HEK293 (cell line): ENCODE measurements around the gene SLC12A8.

Experiments
- CTCF ChIA-PET: fragments of 350-600 bp; formaldehyde crosslinking; extraction: SDS; loops from one replicate; lab custom pipeline; 2021; ENCODE audit warnings: antibody characterized with exemption; lab: Yijun Ruan, JAX
- POLR2A ChIA-PET: fragments of 300-600 bp; formaldehyde crosslinking; extraction: SDS; loops from one replicate; lab custom pipeline; 2020; ENCODE audit warnings: antibody characterized with exemption, inconsistent platforms; lab: Yijun Ruan, JAX
- H3K27ac ChIP-seq: fragments of 200-500 bp; sonication (Bioruptor generic); 2 replicates; pipeline ENCODE4 v1.5.1; 2014; ENCODE audit warnings: low read depth, low read length, control low read depth, inconsistent platforms; ENCODE audit errors: extremely low read depth
- H3K36me3 ChIP-seq, 2 experiments: fragments of 200-500 bp in 1 of 2; sonication (Bioruptor generic) in 1 of 2; 1 replicate in 1 of 2; 2 replicates in 1 of 2; pipeline ENCODE4 v1.5.1; 2014 to 2017; ENCODE audit warnings: inconsistent platforms in 2 of 2, low read length in 2 of 2; ENCODE audit not compliant: control insufficient read depth in 2 of 2, insufficient read depth in 1 of 2
- H3K4me1 ChIP-seq: fragments of 200-500 bp; sonication (Bioruptor generic); 2 replicates; pipeline ENCODE4 v1.5.1; 2014; ENCODE audit warnings: mild to moderate bottlenecking, low read length, inconsistent platforms; ENCODE audit not compliant: control insufficient read depth, insufficient read depth
- H3K4me3 ChIP-seq: 2 replicates; pipeline ENCODE4 v1.5.1; 2011; ENCODE audit warnings: low read depth, mild to moderate bottlenecking, control low read depth, low read length, moderate library complexity
- H3K9me3 ChIP-seq: fragments of 200-500 bp; sonication (Bioruptor generic); 2 replicates; pipeline ENCODE4 v1.5.1; 2014; ENCODE audit warnings: low read depth, low read length, inconsistent platforms; ENCODE audit not compliant: control insufficient read depth, insufficient read depth
- BCL11A ChIP-seq: fragments of 450-650 bp; formaldehyde crosslinking; IDR thresholded peaks from 2 replicates; pipeline ENCODE4 v1.5.1; 2016; ENCODE audit warnings: low read depth, missing biosample characterization, missing genetic modification characterization
- HOXC10 ChIP-seq: sonication (generic); formaldehyde crosslinking; IDR thresholded peaks from 2 replicates; pipeline ENCODE4 v1.8.1; 2023; ENCODE audit warnings: mild to moderate bottlenecking, missing genetic modification reagents
- KLF8 ChIP-seq: fragments of 450-650 bp; formaldehyde crosslinking; IDR thresholded peaks from 2 replicates; pipeline ENCODE4 v1.5.1; 2016; ENCODE audit warnings: missing biosample characterization, missing genetic modification characterization
- MZF1 ChIP-seq: fragments of 450-650 bp; formaldehyde crosslinking; IDR thresholded peaks from 2 replicates; pipeline ENCODE4 v1.5.1; 2017; ENCODE audit warnings: missing biosample characterization, missing genetic modification characterization, borderline replicate concordance
- PRDM1 ChIP-seq: fragments of 450-650 bp; formaldehyde crosslinking; IDR thresholded peaks from 2 replicates; pipeline ENCODE4; 2016; ENCODE audit warnings: missing biosample characterization, missing genetic modification characterization
- YY1 ChIP-seq: fragments of 450-650 bp; formaldehyde crosslinking; IDR thresholded peaks from 2 replicates; pipeline ENCODE4 v1.5.1; 2018; ENCODE audit warnings: missing biosample characterization, missing genetic modification characterization
- YY2 ChIP-seq: fragments of 450-650 bp; formaldehyde crosslinking; IDR thresholded peaks from 2 replicates; pipeline ENCODE4 v1.5.1; 2016; ENCODE audit warnings: missing biosample characterization, missing genetic modification characterization
- ZNF132 ChIP-seq: fragments of 450-650 bp; formaldehyde crosslinking; IDR thresholded peaks from 2 replicates; pipeline ENCODE4 v1.5.1; 2017; ENCODE audit warnings: missing biosample characterization, missing genetic modification characterization, borderline replicate concordance
- ZNF157 ChIP-seq: fragments of 450-650 bp; formaldehyde crosslinking; IDR thresholded peaks from 2 replicates; pipeline ENCODE4 v1.5.1; 2016; ENCODE audit warnings: missing biosample characterization, missing genetic modification characterization
- ZNF266 ChIP-seq: fragments of 450-650 bp; formaldehyde crosslinking; IDR thresholded peaks from 2 replicates; pipeline ENCODE4 v1.5.1; 2016; ENCODE audit warnings: missing biosample characterization, missing genetic modification characterization, low read depth
- ZNF416 ChIP-seq: fragments of 450-650 bp; formaldehyde crosslinking; IDR thresholded peaks from 2 replicates; pipeline ENCODE4 v1.5.1; 2016; ENCODE audit warnings: missing biosample characterization, missing genetic modification characterization
- ZNF549 ChIP-seq: fragments of 450-650 bp; IDR thresholded peaks from 2 replicates; pipeline ENCODE4 v1.5.1; 2018; ENCODE audit warnings: missing biosample characterization, missing genetic modification characterization, mild to moderate bottlenecking, inconsistent platforms, moderate library complexity
- ZNF561 ChIP-seq: fragments of 450-650 bp; IDR thresholded peaks from 2 replicates; pipeline ENCODE4 v1.5.1; 2018; ENCODE audit warnings: missing biosample characterization, missing genetic modification characterization, borderline replicate concordance
- ZNF610 ChIP-seq: fragments of 450-650 bp; formaldehyde crosslinking; IDR thresholded peaks from 2 replicates; pipeline ENCODE4 v1.5.1; 2016; ENCODE audit warnings: missing biosample characterization, missing genetic modification characterization, borderline replicate concordance
- ZNF621 ChIP-seq: fragments of 450-650 bp; formaldehyde crosslinking; IDR thresholded peaks from 2 replicates; pipeline ENCODE4 v1.5.1; 2017; ENCODE audit warnings: missing biosample characterization, missing genetic modification characterization
- ZNF623 ChIP-seq: fragments of 450-650 bp; formaldehyde crosslinking; IDR thresholded peaks from 2 replicates; pipeline ENCODE4 v1.5.1; 2016; ENCODE audit warnings: missing biosample characterization, missing genetic modification characterization
- ZNF830 ChIP-seq: fragments of 450-650 bp; IDR thresholded peaks from 2 replicates; pipeline ENCODE4 v1.5.0; 2018; ENCODE audit warnings: missing biosample characterization, missing genetic modification characterization, low read depth, mild to moderate bottlenecking, moderate library complexity
- ZNF843 ChIP-seq: fragments of 450-650 bp; formaldehyde crosslinking; IDR thresholded peaks from 2 replicates; pipeline ENCODE4 v1.5.1; 2016; ENCODE audit warnings: missing biosample characterization, missing genetic modification characterization
- TF ChIP-seq, protein P1 (sequence below): fragments of 450-650 bp; formaldehyde crosslinking; IDR thresholded peaks from 2 replicates; pipeline ENCODE4 v1.5.1; 2016; ENCODE audit warnings: missing biosample characterization, missing genetic modification characterization
- TF ChIP-seq, protein P2 (sequence below): fragments of 450-650 bp; IDR thresholded peaks from 2 replicates; pipeline ENCODE4 v1.5.1; 2018; ENCODE audit warnings: missing biosample characterization, mild to moderate bottlenecking, missing genetic modification characterization
- TF ChIP-seq, protein P3 (sequence below): fragments of 450-650 bp; formaldehyde crosslinking; IDR thresholded peaks from 2 replicates; pipeline ENCODE4 v1.5.1; 2016; ENCODE audit warnings: missing biosample characterization, missing genetic modification characterization
- TF ChIP-seq, protein P4 (sequence below): fragments of 450-650 bp; formaldehyde crosslinking; IDR thresholded peaks from 2 replicates; pipeline ENCODE4 v1.5.1; 2016; ENCODE audit warnings: missing biosample characterization, missing genetic modification characterization
- TF ChIP-seq, protein P5 (sequence below): fragments of 450-650 bp; formaldehyde crosslinking; IDR thresholded peaks from 2 replicates; pipeline ENCODE4 v1.5.1; 2016; ENCODE audit warnings: missing biosample characterization, missing genetic modification characterization
- TF ChIP-seq, protein P6 (sequence below): fragments of 450-650 bp; formaldehyde crosslinking; IDR thresholded peaks from 2 replicates; pipeline ENCODE4 v1.5.1; 2017; ENCODE audit warnings: missing biosample characterization, missing genetic modification characterization

SLC12A8 gene

DNA sequence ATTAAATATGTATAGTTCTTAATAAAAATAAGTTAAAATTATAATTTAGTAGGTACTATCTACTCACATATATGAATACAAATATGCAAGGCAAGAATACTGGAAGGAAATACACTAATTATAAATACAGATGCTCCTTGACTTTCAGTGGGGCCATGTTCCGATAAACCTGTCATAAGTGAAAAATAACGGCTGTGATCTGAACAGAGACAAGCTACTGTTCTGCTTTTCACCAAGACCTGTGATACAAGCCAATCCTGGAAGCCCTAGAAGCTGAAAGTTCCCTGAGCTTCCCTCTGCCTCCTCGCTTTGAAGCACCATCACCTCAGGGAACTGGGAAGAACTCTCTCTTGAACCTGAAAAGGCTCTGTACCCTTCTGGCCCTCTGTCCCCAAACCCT is 55.4 kb downstream of the SLC12A8 start:
- H3K9me3 ChIP-seq = no peaks in the 10 kb centered on the region
- H3K4me1 ChIP-seq = no peaks in the 10 kb centered on the region
- H3K36me3 ChIP-seq = no peaks in the 10 kb centered on the region
- TF ChIP-seq HOXC10 (no peak), ZNF549 (tag by site-specific recombination) (no peak), PRDM1 (tag by site-specific recombination) (no peak), MZF1 (tag by site-specific recombination) (no peak), ZNF266 (tag by site-specific recombination) (no peak), ZNF610 (tag by site-specific recombination) (no peak), ZNF621 (tag by site-specific recombination) (no peak), KLF8 (tag by site-specific recombination) (no peak)
- TF ChIP-seq, protein P1, sequence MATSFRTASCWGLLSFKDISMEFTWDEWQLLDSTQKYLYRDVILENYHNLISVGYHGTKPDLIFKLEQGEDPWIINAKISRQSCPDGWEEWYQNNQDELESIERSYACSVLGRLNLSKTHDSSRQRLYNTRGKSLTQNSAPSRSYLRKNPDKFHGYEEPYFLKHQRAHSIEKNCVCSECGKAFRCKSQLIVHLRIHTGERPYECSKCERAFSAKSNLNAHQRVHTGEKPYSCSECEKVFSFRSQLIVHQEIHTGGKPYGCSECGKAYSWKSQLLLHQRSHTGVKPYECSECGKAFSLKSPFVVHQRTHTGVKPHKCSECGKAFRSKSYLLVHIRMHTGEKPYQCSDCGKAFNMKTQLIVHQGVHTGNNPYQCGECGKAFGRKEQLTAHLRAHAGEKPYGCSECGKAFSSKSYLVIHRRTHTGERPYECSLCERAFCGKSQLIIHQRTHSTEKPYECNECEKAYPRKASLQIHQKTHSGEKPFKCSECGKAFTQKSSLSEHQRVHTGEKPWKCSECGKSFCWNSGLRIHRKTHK (tag by site-specific recombination) = no peak
- H3K27ac ChIP-seq = no peak overlapping the region
- no peak overlapping the region for H3K4me3 ChIP-seq
- CTCF ChIA-PET = interaction anchor here (0.7 kb wide), 1 partner anchor 71 kb away, joined by 3 read pairs; no protein-coding TSS in a partner anchor
- POLR2A ChIA-PET = no interaction called here

DNA sequence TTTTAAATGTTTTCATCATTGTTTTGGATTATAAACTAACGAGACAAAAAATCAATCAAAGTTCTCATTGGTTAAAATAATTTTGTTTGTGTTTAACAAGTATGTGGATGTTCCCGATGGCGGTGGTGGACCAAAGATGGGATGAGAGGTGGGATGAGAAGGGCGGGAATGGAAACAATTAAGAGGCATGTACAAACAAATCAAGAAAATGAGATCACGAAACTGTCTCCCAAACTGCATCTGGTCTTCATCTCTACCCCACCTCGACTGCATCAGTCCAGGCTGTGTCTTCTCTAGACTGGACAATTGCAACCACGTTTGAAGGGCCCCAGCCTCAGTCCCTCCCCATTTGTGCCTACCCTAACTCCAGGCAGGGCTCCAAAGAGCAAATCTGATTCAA is 56.1 kb downstream of the SLC12A8 start:
- no peak overlapping the region for H3K27ac ChIP-seq
- no peaks in the 10 kb centered on the region for H3K4me1 ChIP-seq
- no peak overlapping the region for H3K4me3 ChIP-seq
- no peaks in the 10 kb centered on the region for H3K36me3 ChIP-seq
- no peaks in the 10 kb centered on the region for H3K9me3 ChIP-seq
- ChIA-PET CTCF (interaction anchor here (0.7 kb wide), 1 partner anchor 71 kb away, joined by 3 read pairs; no protein-coding TSS in a partner anchor), POLR2A (no interaction called here)
- TF ChIP-seq ZNF416 = no peak
- no peak for TF ChIP-seq ZNF830 (tag by site-specific recombination)
- TF ChIP-seq ZNF843 = no peak
- TF ChIP-seq ZNF623 (tag by site-specific recombination) = no peak
- TF ChIP-seq ZNF157 (tag by site-specific recombination) = no peak
- TF ChIP-seq YY2 = no peak
- TF ChIP-seq, protein P2, sequence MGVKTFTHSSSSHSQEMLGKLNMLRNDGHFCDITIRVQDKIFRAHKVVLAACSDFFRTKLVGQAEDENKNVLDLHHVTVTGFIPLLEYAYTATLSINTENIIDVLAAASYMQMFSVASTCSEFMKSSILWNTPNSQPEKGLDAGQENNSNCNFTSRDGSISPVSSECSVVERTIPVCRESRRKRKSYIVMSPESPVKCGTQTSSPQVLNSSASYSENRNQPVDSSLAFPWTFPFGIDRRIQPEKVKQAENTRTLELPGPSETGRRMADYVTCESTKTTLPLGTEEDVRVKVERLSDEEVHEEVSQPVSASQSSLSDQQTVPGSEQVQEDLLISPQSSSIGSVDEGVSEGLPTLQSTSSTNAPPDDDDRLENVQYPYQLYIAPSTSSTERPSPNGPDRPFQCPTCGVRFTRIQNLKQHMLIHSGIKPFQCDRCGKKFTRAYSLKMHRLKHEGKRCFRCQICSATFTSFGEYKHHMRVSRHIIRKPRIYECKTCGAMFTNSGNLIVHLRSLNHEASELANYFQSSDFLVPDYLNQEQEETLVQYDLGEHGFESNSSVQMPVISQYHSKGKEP (tag by site-specific recombination) = no peak
- TF ChIP-seq BCL11A (tag by site-specific recombination) = no peak
- TF ChIP-seq, protein P3, sequence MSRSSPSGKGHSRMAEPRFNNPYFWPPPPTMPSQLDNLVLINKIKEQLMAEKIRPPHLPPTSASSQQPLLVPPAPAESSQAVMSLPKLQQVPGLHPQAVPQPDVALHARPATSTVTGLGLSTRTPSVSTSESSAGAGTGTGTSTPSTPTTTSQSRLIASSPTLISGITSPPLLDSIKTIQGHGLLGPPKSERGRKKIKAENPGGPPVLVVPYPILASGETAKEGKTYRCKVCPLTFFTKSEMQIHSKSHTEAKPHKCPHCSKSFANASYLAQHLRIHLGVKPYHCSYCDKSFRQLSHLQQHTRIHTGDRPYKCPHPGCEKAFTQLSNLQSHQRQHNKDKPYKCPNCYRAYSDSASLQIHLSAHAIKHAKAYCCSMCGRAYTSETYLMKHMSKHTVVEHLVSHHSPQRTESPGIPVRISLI (tag by site-specific recombination) = no peak
- TF ChIP-seq ZNF561 = no peak
- TF ChIP-seq, protein P4, sequence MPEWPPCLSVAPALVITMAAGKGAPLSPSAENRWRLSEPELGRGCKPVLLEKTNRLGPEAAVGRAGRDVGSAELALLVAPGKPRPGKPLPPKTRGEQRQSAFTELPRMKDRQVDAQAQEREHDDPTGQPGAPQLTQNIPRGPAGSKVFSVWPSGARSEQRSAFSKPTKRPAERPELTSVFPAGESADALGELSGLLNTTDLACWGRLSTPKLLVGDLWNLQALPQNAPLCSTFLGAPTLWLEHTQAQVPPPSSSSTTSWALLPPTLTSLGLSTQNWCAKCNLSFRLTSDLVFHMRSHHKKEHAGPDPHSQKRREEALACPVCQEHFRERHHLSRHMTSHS (tag by site-specific recombination) = no peak
- TF ChIP-seq, protein P5, sequence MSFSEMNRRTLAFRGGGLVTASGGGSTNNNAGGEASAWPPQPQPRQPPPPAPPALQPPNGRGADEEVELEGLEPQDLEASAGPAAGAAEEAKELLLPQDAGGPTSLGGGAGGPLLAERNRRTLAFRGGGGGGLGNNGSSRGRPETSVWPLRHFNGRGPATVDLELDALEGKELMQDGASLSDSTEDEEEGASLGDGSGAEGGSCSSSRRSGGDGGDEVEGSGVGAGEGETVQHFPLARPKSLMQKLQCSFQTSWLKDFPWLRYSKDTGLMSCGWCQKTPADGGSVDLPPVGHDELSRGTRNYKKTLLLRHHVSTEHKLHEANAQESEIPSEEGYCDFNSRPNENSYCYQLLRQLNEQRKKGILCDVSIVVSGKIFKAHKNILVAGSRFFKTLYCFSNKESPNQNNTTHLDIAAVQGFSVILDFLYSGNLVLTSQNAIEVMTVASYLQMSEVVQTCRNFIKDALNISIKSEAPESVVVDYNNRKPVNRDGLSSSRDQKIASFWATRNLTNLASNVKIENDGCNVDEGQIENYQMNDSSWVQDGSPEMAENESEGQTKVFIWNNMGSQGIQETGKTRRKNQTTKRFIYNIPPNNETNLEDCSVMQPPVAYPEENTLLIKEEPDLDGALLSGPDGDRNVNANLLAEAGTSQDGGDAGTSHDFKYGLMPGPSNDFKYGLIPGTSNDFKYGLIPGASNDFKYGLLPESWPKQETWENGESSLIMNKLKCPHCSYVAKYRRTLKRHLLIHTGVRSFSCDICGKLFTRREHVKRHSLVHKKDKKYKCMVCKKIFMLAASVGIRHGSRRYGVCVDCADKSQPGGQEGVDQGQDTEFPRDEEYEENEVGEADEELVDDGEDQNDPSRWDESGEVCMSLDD (tag by site-specific recombination) = no peak
- TF ChIP-seq, protein P6, sequence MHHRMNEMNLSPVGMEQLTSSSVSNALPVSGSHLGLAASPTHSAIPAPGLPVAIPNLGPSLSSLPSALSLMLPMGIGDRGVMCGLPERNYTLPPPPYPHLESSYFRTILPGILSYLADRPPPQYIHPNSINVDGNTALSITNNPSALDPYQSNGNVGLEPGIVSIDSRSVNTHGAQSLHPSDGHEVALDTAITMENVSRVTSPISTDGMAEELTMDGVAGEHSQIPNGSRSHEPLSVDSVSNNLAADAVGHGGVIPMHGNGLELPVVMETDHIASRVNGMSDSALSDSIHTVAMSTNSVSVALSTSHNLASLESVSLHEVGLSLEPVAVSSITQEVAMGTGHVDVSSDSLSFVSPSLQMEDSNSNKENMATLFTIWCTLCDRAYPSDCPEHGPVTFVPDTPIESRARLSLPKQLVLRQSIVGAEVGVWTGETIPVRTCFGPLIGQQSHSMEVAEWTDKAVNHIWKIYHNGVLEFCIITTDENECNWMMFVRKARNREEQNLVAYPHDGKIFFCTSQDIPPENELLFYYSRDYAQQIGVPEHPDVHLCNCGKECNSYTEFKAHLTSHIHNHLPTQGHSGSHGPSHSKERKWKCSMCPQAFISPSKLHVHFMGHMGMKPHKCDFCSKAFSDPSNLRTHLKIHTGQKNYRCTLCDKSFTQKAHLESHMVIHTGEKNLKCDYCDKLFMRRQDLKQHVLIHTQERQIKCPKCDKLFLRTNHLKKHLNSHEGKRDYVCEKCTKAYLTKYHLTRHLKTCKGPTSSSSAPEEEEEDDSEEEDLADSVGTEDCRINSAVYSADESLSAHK = no peak
- no peak for TF ChIP-seq ZNF132 (tag by site-specific recombination)
- TF ChIP-seq YY1 (tag by site-specific recombination) = no peak
